DOHH2 (cell line): ENCODE results near the gene ELK3.

ENCODE experiments used
- H3F3A ChIP-seq: fragments of 200-600 bp; sonication (generic), shearing (Covaris generic); 2 replicates; pipeline ENCODE4 v1.6.0; 2016; ENCODE audit warnings: antibody characterized with exemption, mild to moderate bottlenecking; ENCODE audit not compliant: control insufficient read depth, insufficient read depth
- H3K27ac ChIP-seq: fragments of 200-600 bp; sonication (generic); 2 replicates; pipeline ENCODE4 v1.5.1; 2014; ENCODE audit warnings: low read depth, mild to moderate bottlenecking, low read length, moderate library complexity
- H3K27me3 ChIP-seq: fragments of 200-600 bp; sonication (generic); 2 replicates; pipeline ENCODE4 v1.6.1; 2014; ENCODE audit warnings: mild to moderate bottlenecking, low read length, mixed read lengths; ENCODE audit not compliant: control insufficient read depth
- H3K36me3 ChIP-seq: fragments of 200-600 bp; sonication (generic); 2 replicates; pipeline ENCODE4 v1.6.1; 2014; ENCODE audit warnings: mild to moderate bottlenecking, low read length, moderate library complexity, mixed read lengths; ENCODE audit not compliant: control insufficient read depth
- H3K4me1 ChIP-seq: fragments of 200-600 bp; sonication (generic); 2 replicates; pipeline ENCODE4 v1.6.1; 2014; ENCODE audit warnings: mild to moderate bottlenecking, low read length, mixed read lengths; ENCODE audit not compliant: control insufficient read depth
- H3K4me2 ChIP-seq: fragments of 200-600 bp; sonication (generic); 2 replicates; pipeline ENCODE4 v1.6.0; 2014; ENCODE audit warnings: mild to moderate bottlenecking, low read length, moderate library complexity
- H3K4me3 ChIP-seq: fragments of 200-600 bp; sonication (generic); 2 replicates; pipeline ENCODE4 v1.5.1; 2014; ENCODE audit warnings: mild to moderate bottlenecking, low read length, mixed read lengths
- H3K79me2 ChIP-seq: fragments of 200-600 bp; sonication (generic); 2 replicates; pipeline ENCODE4 v1.6.1; 2014; ENCODE audit warnings: mild to moderate bottlenecking, low read length, mixed read lengths; ENCODE audit not compliant: control insufficient read depth
- H3K9me2 ChIP-seq: fragments of 200-600 bp; sonication (generic); replicated peaks from 2 replicates; pipeline ENCODE4 v1.6.1; 2014; ENCODE audit warnings: mild to moderate bottlenecking, low read length, mixed read lengths; ENCODE audit not compliant: control insufficient read depth
- H3K9me3 ChIP-seq: fragments of 200-600 bp; sonication (generic); 2 replicates; pipeline ENCODE4 v1.6.1; 2014; ENCODE audit warnings: antibody characterized with exemption, low read length, mixed read lengths; ENCODE audit not compliant: control insufficient read depth, insufficient read depth
- H4K20me1 ChIP-seq: fragments of 200-600 bp; sonication (generic); 2 replicates; pipeline ENCODE4 v1.6.0; 2014; ENCODE audit warnings: low read depth, mild to moderate bottlenecking, antibody characterized with exemption, low read length, moderate library complexity; ENCODE audit not compliant: control insufficient read depth, insufficient read depth
- EZH2phosphoT487 ChIP-seq: fragments of 200-600 bp; sonication (generic); IDR thresholded peaks from 2 replicates; pipeline ENCODE4 v1.6.1; 2017; ENCODE audit warnings: borderline replicate concordance, mild to moderate bottlenecking, antibody characterized with exemption, low read length, moderate library complexity, mixed read lengths
- TF ChIP-seq, protein P1 (sequence below): fragments of 200-600 bp; sonication (generic); IDR thresholded peaks from one replicate; pipeline ENCODE4 v1.5.1; 2014; ENCODE audit warnings: antibody characterized with exemption, mild to moderate bottlenecking, low read depth, low read length; ENCODE audit not compliant: poor library complexity, severe bottlenecking

Gene ELK3

DNA sequence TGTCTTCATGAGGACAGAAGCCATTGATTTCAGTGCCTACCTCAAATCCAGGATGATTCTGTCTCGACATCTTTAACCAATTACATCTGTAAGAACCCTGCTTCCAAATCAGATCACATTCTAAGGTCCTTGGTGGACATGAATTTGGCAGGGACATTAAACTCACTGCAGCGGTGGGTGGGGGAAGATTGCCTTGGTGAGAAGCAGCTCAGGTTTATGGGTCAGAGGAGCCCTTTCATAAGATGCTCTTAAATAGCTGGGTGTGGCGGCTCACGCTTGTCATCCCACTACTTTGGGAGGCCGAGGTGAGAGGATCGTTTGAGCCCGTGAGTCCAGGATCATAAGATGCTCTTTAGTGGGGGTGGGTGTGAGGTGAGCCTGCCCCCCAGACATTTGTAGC lies 42.9 kb downstream of the ELK3 start:
- H3K4me3 ChIP-seq = no peak overlapping the region
- no peak overlapping the region for H3K4me2 ChIP-seq
- peaks cover 11% of the 10 kb centered on the region; the same call in 1 of the 2 replicates for H3K79me2 ChIP-seq
- H3K27me3 ChIP-seq = no peaks in the 10 kb centered on the region
- 0 out of 2 replicates have a peak, but pooled peaks cover 3% of the 10 kb centered on the region for H4K20me1 ChIP-seq
- H3F3A ChIP-seq = no peaks in the 10 kb centered on the region
- H3K9me2 ChIP-seq = no peaks in the 10 kb centered on the region
- H3K9me3 ChIP-seq = no peaks in the 10 kb centered on the region
- TF ChIP-seq, protein P1, sequence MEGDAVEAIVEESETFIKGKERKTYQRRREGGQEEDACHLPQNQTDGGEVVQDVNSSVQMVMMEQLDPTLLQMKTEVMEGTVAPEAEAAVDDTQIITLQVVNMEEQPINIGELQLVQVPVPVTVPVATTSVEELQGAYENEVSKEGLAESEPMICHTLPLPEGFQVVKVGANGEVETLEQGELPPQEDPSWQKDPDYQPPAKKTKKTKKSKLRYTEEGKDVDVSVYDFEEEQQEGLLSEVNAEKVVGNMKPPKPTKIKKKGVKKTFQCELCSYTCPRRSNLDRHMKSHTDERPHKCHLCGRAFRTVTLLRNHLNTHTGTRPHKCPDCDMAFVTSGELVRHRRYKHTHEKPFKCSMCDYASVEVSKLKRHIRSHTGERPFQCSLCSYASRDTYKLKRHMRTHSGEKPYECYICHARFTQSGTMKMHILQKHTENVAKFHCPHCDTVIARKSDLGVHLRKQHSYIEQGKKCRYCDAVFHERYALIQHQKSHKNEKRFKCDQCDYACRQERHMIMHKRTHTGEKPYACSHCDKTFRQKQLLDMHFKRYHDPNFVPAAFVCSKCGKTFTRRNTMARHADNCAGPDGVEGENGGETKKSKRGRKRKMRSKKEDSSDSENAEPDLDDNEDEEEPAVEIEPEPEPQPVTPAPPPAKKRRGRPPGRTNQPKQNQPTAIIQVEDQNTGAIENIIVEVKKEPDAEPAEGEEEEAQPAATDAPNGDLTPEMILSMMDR = no peak
- TF ChIP-seq EZH2phosphoT487 = no peak
- H3K4me1 ChIP-seq = no peaks in the 10 kb centered on the region
- H3K36me3 ChIP-seq = no peaks in the 10 kb centered on the region; the same call in 1 of the 2 replicates
- H3K27ac ChIP-seq = no peak overlapping the region

DNA sequence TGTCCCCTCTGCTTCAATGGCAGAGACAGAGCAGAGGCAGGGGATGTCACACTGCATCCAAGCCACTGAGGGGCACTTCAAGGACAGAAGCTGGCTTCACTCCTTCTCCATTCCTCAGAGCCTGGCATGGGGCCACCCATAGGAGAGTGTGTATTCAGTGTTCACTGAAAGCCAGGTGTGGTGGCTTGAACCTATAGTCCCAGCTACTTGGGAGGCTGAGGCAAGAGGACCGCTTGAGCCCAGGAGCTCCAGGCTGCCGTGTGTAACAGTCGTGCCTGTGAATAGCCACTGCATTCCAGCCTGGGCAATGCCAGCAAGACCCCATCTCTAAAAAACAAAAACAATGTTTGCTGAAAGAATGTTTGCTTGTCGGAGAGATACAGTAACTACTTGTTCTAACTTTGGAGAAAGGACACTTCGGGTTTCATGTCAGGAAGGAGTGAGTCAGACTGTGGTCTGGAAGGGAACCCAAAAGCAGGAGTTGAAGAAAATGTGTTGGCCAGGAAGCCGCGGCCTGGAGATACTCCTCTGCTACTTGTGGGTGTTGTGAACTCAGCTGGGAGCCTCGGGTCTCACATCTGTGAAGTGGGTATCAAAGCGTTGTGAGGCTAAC lies 43.4 kb downstream of the ELK3 start:
- no peak overlapping the region for H3K4me3 ChIP-seq
- H3K9me2 ChIP-seq = no peaks in the 10 kb centered on the region
- no peak overlapping the region for H3K4me2 ChIP-seq
- no peak overlapping the region for H3K27ac ChIP-seq
- H3K79me2 ChIP-seq = peaks cover 11% of the 10 kb centered on the region; the same call in 1 of the 2 replicates
- no peaks in the 10 kb centered on the region; the same call in 1 of the 2 replicates for H3K36me3 ChIP-seq
- no peaks in the 10 kb centered on the region for H3K4me1 ChIP-seq
- H4K20me1 ChIP-seq = 0 out of 2 replicates have a peak, but pooled peaks cover 3% of the 10 kb centered on the region
- no peak for TF ChIP-seq EZH2phosphoT487
- TF ChIP-seq, protein P1 = no peak
- no peaks in the 10 kb centered on the region for H3K27me3 ChIP-seq
- H3F3A ChIP-seq = no peaks in the 10 kb centered on the region
- no peaks in the 10 kb centered on the region for H3K9me3 ChIP-seq

DNA sequence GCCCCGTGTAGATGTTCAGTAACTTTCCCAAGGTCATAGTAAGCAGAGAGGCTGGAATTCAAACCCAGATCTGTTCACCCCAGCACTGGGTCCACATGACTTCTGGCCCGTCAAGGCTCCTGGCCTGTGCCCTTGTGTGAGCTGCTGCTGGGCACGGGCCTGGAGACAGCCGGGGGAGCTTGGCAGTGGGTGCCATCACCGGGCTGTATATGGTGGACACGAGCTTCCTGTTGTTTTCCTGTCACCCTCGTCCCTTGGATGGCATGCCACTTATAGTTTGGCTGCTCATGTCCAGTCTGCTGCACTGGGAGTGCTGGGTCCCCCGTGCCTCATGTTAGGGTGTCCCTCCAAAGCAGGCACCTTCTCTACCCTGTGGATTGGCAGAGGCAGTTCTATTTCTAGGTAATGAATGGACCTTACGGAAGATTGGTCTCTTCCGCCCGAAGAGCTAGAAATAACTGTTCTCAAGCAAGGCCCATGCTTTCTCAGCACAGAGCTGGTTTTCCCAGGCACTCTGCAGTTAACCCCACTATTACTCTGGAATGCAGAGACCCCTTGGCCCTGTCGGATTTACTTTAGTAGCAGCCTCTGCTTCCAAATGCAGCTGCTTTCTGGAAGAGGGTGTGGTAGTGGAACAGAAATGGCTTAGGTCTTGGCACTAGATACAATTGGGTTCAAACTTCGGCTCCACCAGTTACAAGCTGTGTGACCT lies 44.3 kb downstream of the ELK3 start:
- no peak for TF ChIP-seq EZH2phosphoT487
- Histone ChIP-seq H3K27me3 (no peaks in the 10 kb centered on the region), H4K20me1 (0 out of 2 replicates have a peak, but pooled peaks cover 3% of the 10 kb centered on the region), H3K27ac (no peak overlapping the region), H3K4me3 (no peak overlapping the region), H3F3A (no peaks in the 10 kb centered on the region), H3K36me3 (no peaks in the 10 kb centered on the region; the same call in 1 of the 2 replicates), H3K4me1 (no peaks in the 10 kb centered on the region), H3K9me2 (no peaks in the 10 kb centered on the region), H3K4me2 (no peak overlapping the region), H3K79me2 (peaks cover 11% of the 10 kb centered on the region; the same call in 1 of the 2 replicates), H3K9me3 (no peaks in the 10 kb centered on the region)
